Kidney (tissue), 14 donors: ENCODE measurements around the gene KAT2B. TPM values are rescaled to one million over a fixed set of nuclear protein-coding genes. Genes with fewer than 3 reads are reported as not detected.

Experiments
- DNase-seq, 5 donors: peaks; one replicate each; pipeline ENCODE4 v3.0.0-alpha.2; 2013 to 2020
- FAIRE-seq: peaks from 2 replicates; lab custom pipeline; 2012; peaks lifted over from hg19 to GRCh38; lab: Jason Lieb, UNC
- H3K27ac ChIP-seq, 2 donors: one replicate each; pipeline ENCODE4 v1.7.0; 2013; ENCODE audit warnings: low read depth in 2 of 2, low read length in 2 of 2, inconsistent platforms in 1 of 2
- H3K27me3 ChIP-seq: one replicate; pipeline ENCODE4 v1.7.1; 2013; ENCODE audit warnings: low read length, inconsistent platforms; ENCODE audit not compliant: control insufficient read depth, insufficient read depth
- H3K36me3 ChIP-seq, 3 donors: one replicate each; pipeline versions ENCODE4 v1.7.0 to v1.7.1; 2013; ENCODE audit warnings: low read length in 3 of 3, control low read depth in 1 of 3, inconsistent platforms in 1 of 3; ENCODE audit not compliant: insufficient read depth in 3 of 3, control insufficient read depth in 2 of 3
- H3K4me1 ChIP-seq, 3 donors: one replicate each; pipeline versions ENCODE4 v1.7.0 to v1.7.1; 2013; ENCODE audit warnings: low read length in 3 of 3, inconsistent platforms in 1 of 3, low read depth in 1 of 3; ENCODE audit not compliant: control insufficient read depth in 2 of 3, insufficient read depth in 2 of 3
- H3K4me3 ChIP-seq, 3 donors: one replicate each; pipeline versions ENCODE4 v1.7.0 to v1.8.1; 2013; ENCODE audit warnings: low read length in 3 of 3, control low read depth in 1 of 3, inconsistent platforms in 1 of 3
- H3K9ac ChIP-seq, 3 donors: one replicate each; pipeline versions ENCODE4 v1.7.0 to v1.7.1; 2013; ENCODE audit warnings: low read length in 3 of 3, control low read depth in 1 of 3, inconsistent platforms in 1 of 3
- H3K9me3 ChIP-seq, 3 donors: one replicate each; pipeline versions ENCODE4 v1.7.0 to v1.7.1; 2013; ENCODE audit warnings: low read length in 3 of 3, control low read depth in 1 of 3, inconsistent platforms in 1 of 3; ENCODE audit not compliant: control insufficient read depth in 2 of 3, insufficient read depth in 1 of 3
- CTCF ChIP-seq: IDR thresholded peaks from 3 replicates; pipeline ENCODE4 v1.5.1; 2012; ENCODE audit warnings: mild to moderate bottlenecking, moderate library complexity, borderline replicate concordance; ENCODE audit not compliant: insufficient read depth; ENCODE audit errors: extremely low read depth
- intact Hi-C: fragments of 100-400 bp; cut with DNase I; formaldehyde crosslinking; loops from one replicate; pipeline ENCODE4 v1.11.1; 2022
- polyA plus RNA-seq: library from polyadenylated mRNA; stranded (reverse); fragments of 350-450 nt; fragmentation: Illumina TruSeq; extraction: RNeasy Lipid Tissue Mini Kit (QIAGEN cat#74804); gene quantifications from one replicate; pipeline ENCODE4 v1.2.3, GENCODE V29; 2014; ENCODE audit warnings: low read depth, low replicate concordance; ENCODE audit not compliant: insufficient read depth
- total RNA-seq: library from RNA; stranded (reverse); fragmentation: NEBNext Ultra II Directional; extraction: Animal tissue kit (Norgen Biotek cat#: 25700); gene quantifications from one replicate; pipeline ENCODE4 v1.2.1, GENCODE V29; 2021
- donor health status: control.
- donor health status: control.
- donor health status: control.
- donor health status: control.
- donor health status: control.
- donor health status: DM: yes; HTN: yes; CAD: no.
- donor health status: Normal renal cell carcinoma (clear cell type).

KAT2B gene
- total and polyA plus RNA-seq, 2 donors from 2014 or later: 9.5 to 30.1 TPM

GRCh38 chr3:20066079-20066478, 25.8 kb downstream of the KAT2B start:
- intact Hi-C loops: no loop called here
- no peak overlapping the region for H3K27ac ChIP-seq
- no peaks in the 10 kb centered on the region for H3K36me3 ChIP-seq
- H3K4me3 ChIP-seq: no peak overlapping the region
- FAIRE-seq: no peak
- no peak overlapping the region for H3K9ac ChIP-seq
- peaks cover 0 to 5% (median 0%) of the 10 kb centered on the region in 3 donors for H3K4me1 ChIP-seq
- no peak for DNase-seq
- H3K27me3 ChIP-seq: no peaks in the 10 kb centered on the region
- no peak for TF ChIP-seq CTCF
- H3K9me3 ChIP-seq: no peaks in the 10 kb centered on the region

- Histone ChIP-seq H3K9me3 (no peaks in the 10 kb centered on the region), H3K36me3 (no peaks in the 10 kb centered on the region), H3K27ac (no peak overlapping the region), H3K4me3 (no peak overlapping the region), H3K27me3 (no peaks in the 10 kb centered on the region), H3K9ac (no peak overlapping the region), H3K4me1 (peaks cover 0 to 5% (median 0%) of the 10 kb centered on the region in 3 donors)
- no peak for TF ChIP-seq CTCF
- FAIRE-seq (peak; percentile 21), DNase-seq (no peak)
- intact Hi-C loops: no loop called here
Measured at GRCh38 chr3:20066850-20067617, 26.8 kb downstream of the KAT2B start.

GRCh38 chr3:20068512-20069177, 28.4 kb downstream of the KAT2B start:
- Histone ChIP-seq H3K9me3 (no peaks in the 10 kb centered on the region), H3K27ac (no peak overlapping the region), H3K4me1 (peaks cover 0 to 5% (median 0%) of the 10 kb centered on the region in 3 donors), H3K27me3 (no peaks in the 10 kb centered on the region), H3K4me3 (no peak overlapping the region), H3K9ac (no peak overlapping the region), H3K36me3 (no peaks in the 10 kb centered on the region)
- intact Hi-C loops: no loop called here
- DNase-seq: no peak
- FAIRE-seq: no peak
- TF ChIP-seq CTCF: no peak
